Measurements from ENCODE around the gene ACCSL. TPM values are rescaled to one million over a fixed set of nuclear protein-coding genes. Genes with fewer than 3 reads are reported as not detected.

ACCSL gene
- total and polyA plus RNA-seq, 2 donors from 2014 or later = not detected

DNA sequence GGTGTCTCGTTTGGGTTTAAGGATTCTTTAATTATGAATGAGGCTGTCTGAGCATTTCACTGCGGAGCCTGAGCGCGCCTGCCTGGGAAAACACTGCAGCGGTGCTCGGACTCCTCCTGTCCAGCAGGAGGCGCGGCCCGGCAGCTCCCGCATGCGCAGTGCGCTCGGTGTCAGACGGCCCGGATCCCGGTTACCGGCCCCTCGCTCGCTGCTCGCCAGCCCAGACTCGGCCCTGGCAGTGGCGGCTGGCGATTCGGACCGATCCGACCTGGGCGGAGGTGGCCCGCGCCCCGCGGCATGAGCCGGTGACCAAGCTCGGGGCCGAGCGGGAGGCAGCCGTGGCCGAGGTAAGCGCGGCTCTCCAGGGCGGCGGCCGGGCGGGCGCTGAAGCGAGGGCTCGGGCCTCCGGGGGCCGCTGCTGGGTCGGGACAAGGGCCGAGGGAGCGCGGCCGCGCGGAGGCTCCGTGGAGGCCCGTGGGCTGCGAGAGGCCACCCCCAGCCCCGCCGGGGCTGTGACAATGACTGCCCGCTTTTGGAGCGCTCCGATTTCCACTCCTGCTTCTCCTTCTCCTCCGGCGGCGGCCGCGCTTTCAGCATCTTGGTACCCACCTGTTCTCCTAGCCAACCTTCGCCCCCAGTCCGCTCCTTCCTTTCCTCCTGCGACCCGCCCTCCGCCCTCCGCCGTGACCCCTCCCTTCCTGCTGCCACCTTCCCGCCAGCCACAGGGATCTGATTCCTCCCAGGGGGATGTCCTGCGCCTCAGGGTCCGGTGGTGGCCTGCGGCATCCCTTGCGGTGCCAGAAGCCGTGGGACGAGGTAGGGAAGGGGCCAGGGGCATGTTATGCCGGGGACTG, 48.0 kb downstream of the ACCSL start, which contains the start of gene EXT2:
Gene EXT2, plus strand, starts transcription at position 173 of the 854 bp plus-strand sequence. CDS start 12,035 bp downstream, outside the sequence.
- Histone ChIP-seq H3K27me3 (ENCODE audit: control insufficient read depth, insufficient read depth, low read length) (no peaks in the 10 kb centered on the region), H3K9me3 (ENCODE audit: control insufficient read depth in 2 of 3, insufficient read depth in 1 of 3, low read length in 3 of 3) (no peaks in the 10 kb centered on the region), H3K36me3 (ENCODE audit: control insufficient read depth in 2 of 3, insufficient read depth in 3 of 3, low read length in 3 of 3) (peaks cover 0 to 4% (median 3%) of the 10 kb centered on the region in 3 donors), H3K27ac (ENCODE audit: low read depth in 2 of 2, low read length in 2 of 2) (peak within 1 kb of the TSS; percentile 54 to 59), H3K4me1 (ENCODE audit: control insufficient read depth in 2 of 3, insufficient read depth in 2 of 3, low read depth in 1 of 3, low read length in 3 of 3) (peaks cover 0 to 8% (median 0%) of the 10 kb centered on the region in 3 donors), H3K4me3 (ENCODE audit: low read length in 3 of 3) (peak within 1 kb of the TSS; percentile 46 to 69 (median 59)), H3K9ac (ENCODE audit: low read length in 3 of 3) (peak within 1 kb of the TSS in 2 of 3 donors; percentile 66 to 74)
- DNase-seq (peak; percentile 91 to 95 (median 91)), FAIRE-seq (no peak)
- intact Hi-C loops (cut with DNase I) = no loop called here
- TF ChIP-seq, protein P1, sequence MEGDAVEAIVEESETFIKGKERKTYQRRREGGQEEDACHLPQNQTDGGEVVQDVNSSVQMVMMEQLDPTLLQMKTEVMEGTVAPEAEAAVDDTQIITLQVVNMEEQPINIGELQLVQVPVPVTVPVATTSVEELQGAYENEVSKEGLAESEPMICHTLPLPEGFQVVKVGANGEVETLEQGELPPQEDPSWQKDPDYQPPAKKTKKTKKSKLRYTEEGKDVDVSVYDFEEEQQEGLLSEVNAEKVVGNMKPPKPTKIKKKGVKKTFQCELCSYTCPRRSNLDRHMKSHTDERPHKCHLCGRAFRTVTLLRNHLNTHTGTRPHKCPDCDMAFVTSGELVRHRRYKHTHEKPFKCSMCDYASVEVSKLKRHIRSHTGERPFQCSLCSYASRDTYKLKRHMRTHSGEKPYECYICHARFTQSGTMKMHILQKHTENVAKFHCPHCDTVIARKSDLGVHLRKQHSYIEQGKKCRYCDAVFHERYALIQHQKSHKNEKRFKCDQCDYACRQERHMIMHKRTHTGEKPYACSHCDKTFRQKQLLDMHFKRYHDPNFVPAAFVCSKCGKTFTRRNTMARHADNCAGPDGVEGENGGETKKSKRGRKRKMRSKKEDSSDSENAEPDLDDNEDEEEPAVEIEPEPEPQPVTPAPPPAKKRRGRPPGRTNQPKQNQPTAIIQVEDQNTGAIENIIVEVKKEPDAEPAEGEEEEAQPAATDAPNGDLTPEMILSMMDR (IDR thresholded peaks at IDR 0.05; ENCODE audit: borderline replicate concordance, extremely low read depth, insufficient read depth) = peak; percentile 94

DNA sequence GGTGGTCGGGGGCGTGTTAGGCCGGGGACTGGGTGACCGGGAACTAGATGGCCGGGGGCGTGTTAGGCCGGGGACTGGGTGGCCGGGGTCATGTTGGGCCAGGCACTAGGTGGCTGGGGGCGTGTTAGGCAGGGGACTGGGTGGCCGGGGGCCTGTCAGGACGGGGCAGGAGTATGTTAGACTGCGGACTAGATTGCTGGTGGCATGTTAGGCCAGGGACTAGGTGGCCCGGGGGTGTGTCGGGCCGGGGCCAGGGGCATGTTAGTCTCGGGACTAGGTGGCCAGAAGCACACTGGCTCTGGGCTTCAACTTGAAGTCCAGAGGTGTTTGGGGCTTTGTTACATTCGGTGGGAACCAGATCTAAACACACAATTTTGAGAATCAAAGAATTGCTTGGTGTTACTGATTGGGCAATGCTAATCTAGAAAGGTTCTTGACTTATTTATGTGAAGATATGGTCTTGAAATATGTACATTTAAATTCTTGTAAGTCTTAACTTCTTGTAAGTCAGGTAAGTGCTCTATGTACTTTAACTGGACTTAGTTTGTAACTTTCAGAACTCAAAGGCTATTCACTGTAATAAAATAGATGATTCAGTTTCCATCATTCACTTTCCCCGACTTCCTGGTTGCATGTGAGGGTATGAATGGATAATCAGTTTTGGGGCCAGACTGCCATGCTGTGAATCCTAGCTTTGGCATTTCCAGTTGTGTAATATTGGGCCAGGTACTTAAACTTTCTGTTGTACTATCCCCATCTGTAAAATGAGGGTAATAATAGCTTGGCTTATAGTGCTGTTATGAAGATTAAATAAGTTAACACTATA, 48.8 kb downstream of the ACCSL start:
- H3K4me1 ChIP-seq (ENCODE audit: control insufficient read depth in 2 of 3, insufficient read depth in 2 of 3, low read depth in 1 of 3, low read length in 3 of 3) = peaks cover 0 to 8% (median 0%) of the 10 kb centered on the region in 3 donors
- no peak for DNase-seq
- H3K36me3 ChIP-seq (ENCODE audit: control insufficient read depth in 2 of 3, insufficient read depth in 3 of 3, low read length in 3 of 3) = peaks cover 0 to 4% (median 3%) of the 10 kb centered on the region in 3 donors
- no peaks in the 10 kb centered on the region for H3K27me3 ChIP-seq (ENCODE audit: control insufficient read depth, insufficient read depth, low read length)
- H3K27ac ChIP-seq (ENCODE audit: low read depth in 2 of 2, low read length in 2 of 2) = no peak overlapping the region
- intact Hi-C loops (cut with DNase I) = no loop called here
- TF ChIP-seq, protein P1 (IDR thresholded peaks at IDR 0.05; ENCODE audit: borderline replicate concordance, extremely low read depth, insufficient read depth) = no peak
- no peaks in the 10 kb centered on the region for H3K9me3 ChIP-seq (ENCODE audit: control insufficient read depth in 2 of 3, insufficient read depth in 1 of 3, low read length in 3 of 3)
- peak overlapping the region in 1 of 3 donors; percentile 66 for H3K9ac ChIP-seq (ENCODE audit: low read length in 3 of 3)
- H3K4me3 ChIP-seq (ENCODE audit: low read length in 3 of 3) = peak overlapping the region in 2 of 3 donors; percentile 59 to 69
- FAIRE-seq = no peak

DNA sequence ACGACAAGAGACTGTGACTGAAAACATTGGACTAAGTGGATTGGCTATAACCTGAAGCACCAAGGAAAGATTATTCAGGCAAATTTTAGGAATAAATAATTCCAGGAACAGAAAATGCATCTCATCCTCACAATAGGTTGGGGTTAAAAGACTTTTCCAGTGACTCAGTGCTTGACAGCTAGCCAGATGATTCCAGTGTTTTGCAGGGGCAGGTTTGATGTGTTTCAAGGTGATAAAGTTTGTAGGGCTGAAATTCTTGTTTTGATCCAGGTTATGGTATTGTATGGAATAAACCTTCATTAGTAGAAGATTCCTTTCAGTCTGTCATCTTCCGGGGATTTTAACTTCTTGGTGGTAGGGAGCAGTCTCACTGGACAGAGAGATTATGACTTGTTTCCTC, 50.0 kb downstream of the ACCSL start:
- Histone ChIP-seq H3K4me3 (ENCODE audit: low read length in 3 of 3) (no peak overlapping the region), H3K27ac (ENCODE audit: low read depth in 2 of 2, low read length in 2 of 2) (no peak overlapping the region), H3K9me3 (ENCODE audit: control insufficient read depth in 2 of 3, insufficient read depth in 1 of 3, low read length in 3 of 3) (no peaks in the 10 kb centered on the region), H3K9ac (ENCODE audit: low read length in 3 of 3) (no peak overlapping the region), H3K4me1 (ENCODE audit: control insufficient read depth in 2 of 3, insufficient read depth in 2 of 3, low read depth in 1 of 3, low read length in 3 of 3) (peaks cover 0 to 8% (median 0%) of the 10 kb centered on the region in 3 donors), H3K27me3 (ENCODE audit: control insufficient read depth, insufficient read depth, low read length) (no peaks in the 10 kb centered on the region), H3K36me3 (ENCODE audit: control insufficient read depth in 2 of 3, insufficient read depth in 3 of 3, low read length in 3 of 3) (peaks cover 0 to 4% (median 3%) of the 10 kb centered on the region in 3 donors)
- peak in 1 of 5 donors; percentile 5 for DNase-seq
- TF ChIP-seq, protein P1 (IDR thresholded peaks at IDR 0.05; ENCODE audit: borderline replicate concordance, extremely low read depth, insufficient read depth) = no peak
- intact Hi-C loops (cut with DNase I) = no loop called here
- no peak for FAIRE-seq
